ENCODE results near the gene NEK9. TPM values are rescaled to one million over a fixed set of nuclear protein-coding genes. Genes with fewer than 3 reads are reported as not detected.
"Not testable (repeated sequence)": the region's sequence is repeated elsewhere in the genome, so short reads cannot be mapped to it uniquely, and the experiment has no call there.

NEK9 gene
- 32.6 and 40.2 TPM in 2 replicates for total RNA-seq (2014; rRNA removed; shearing (Covaris generic))
- polyA plus RNA-seq (2014; cell fraction: nucleus; rRNA removed) = 49.5 and 83.8 TPM in 2 replicates

DNA sequence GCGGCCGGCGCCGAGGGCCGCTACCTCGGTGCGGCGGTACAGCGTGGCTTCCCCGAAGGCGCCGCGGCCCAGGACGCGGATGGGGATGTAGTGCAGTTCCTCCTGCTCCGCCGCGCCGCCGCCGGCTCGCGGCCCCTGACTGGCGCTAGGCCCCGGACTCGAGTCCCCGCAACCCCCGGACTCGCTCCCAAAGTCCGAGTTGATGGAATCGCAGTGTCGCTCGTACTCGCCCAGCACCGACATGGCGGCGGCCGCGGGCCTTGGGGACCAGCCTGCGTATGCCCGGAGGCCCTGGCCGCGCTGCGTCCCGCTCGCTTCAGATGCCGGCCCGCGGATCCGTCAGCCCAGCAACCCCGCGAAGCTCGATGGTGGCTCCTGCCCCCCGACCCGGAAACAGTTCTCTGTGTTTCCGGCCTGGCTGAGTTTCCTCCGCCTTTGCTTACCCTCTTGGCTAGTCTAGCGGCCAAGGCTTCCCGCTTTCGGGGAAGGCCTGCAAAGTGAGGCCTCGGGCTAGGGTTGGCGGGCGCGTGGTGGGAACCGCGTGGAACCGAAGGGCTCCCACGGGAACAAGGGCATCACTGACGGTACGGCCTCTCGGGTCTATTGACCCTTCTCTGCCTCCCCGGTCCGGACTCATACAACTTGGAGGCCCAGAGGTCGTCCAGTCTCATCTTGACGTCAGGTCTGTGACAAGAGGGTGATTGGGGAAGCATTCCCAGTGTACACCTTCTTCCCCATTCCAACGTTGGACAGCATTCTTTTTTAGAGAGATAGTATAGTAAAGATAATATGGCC, at the start of gene NEK9:
TSS of gene NEK9 (minus strand) at position 370 of the 795 bp plus-strand sequence. CDS start at position 243, 127 bp downstream.
- DNase-seq (ENCODE audit: extremely low read depth, low read depth) = peak; percentile 69

DNA sequence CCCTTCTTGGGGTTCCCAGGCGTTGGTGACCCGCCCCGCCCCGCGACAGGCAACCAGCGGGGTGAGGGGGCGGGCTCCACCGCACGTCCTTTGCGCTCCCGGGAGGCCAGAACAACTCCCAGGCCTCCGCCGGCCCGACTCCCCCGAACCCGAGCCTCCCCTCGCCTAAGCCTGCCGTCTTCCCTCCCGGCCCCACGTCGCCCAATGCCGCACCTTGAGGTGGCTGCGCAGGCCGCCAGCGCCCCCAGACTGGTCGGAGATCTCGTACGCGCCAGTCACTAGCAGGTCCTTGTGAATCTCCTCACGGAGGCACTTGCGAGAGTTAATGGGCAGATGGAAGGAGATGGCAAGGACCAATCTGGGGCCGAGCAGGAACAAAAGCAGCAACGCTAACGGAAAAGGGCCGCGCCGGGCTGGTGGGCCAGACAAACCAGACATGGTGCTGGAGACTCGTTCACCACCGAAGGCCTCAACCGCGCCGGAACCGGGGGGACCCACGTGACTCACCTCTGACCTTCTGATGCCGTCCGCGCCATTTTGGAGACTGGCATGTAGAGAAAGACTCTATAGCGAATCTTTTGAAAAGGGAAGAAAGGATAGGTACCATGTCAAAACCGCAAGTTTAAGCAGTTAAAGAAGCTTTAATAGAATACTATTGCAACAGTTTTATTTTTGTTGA, 49.4 kb upstream of the NEK9 start, which contains the start of gene TMED10:
TSS of gene TMED10 (minus strand) at position 471 of the 679 bp plus-strand sequence. CDS start at position 438, 33 bp downstream.
- DNase-seq (ENCODE audit: extremely low read depth, low read depth) = peak; percentile 89

DNA sequence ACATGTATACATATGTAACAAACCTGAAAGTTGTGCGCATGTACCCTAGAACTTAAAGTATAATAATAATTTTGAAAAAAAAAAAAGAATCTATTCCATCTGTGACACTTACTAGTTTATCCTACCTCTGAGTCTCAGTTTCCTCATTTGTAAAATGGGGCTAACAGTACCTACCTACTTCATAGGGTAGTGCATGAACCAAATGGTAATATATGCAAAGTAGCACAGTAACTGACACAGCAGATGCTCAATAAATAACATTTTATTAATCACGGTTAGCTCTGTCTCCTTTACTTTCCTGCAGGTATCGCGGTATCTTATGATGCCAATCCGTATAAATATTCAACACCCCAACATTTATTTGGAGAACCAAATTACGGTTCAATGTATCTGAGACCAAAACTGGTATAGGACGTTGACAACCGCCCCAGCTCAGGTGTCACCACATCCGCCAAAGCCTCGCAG, 48.9 kb upstream of the NEK9 start:
- no peak for DNase-seq (ENCODE audit: extremely low read depth, low read depth)

DNA sequence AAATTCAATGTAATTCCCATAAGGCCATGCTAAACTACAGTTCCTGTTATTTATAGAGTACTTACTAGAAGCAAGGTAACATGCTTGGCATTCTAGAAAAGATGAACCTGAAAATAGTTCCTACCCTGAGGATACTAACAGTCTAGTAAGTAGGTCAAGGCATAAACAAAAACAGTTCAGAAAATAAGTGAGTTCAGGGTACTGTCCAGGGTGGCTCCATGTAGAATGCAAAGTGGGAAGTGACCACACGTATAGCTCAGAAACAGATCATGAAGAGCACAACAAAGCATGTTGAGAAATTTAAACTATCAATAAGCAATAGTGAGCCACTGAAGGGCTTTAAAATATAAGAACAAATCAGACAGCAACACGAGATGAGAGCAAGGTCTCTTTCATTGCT, 47.2 kb upstream of the NEK9 start:
- DNase-seq (ENCODE audit: extremely low read depth, low read depth) = no peak

DNA sequence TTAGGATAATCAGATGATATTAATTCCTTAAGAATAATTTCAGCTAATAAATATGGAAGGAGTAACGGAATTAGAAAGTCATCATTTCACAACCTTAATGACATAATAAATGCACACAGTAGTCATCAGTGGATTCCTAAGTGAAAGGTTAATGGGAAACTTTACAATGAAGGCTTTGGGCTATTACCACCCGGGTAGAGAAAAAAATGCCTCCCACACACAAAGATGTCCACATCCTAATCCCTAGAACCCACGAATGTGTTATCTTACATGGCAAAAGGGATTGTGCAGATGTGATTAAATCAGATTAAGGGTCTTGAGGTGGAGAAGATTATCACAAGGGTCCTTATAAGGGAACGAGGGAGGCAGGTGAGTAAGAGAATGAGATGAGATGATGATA, 43.9 kb upstream of the NEK9 start:
- DNase-seq (ENCODE audit: extremely low read depth, low read depth) = no peak

DNA sequence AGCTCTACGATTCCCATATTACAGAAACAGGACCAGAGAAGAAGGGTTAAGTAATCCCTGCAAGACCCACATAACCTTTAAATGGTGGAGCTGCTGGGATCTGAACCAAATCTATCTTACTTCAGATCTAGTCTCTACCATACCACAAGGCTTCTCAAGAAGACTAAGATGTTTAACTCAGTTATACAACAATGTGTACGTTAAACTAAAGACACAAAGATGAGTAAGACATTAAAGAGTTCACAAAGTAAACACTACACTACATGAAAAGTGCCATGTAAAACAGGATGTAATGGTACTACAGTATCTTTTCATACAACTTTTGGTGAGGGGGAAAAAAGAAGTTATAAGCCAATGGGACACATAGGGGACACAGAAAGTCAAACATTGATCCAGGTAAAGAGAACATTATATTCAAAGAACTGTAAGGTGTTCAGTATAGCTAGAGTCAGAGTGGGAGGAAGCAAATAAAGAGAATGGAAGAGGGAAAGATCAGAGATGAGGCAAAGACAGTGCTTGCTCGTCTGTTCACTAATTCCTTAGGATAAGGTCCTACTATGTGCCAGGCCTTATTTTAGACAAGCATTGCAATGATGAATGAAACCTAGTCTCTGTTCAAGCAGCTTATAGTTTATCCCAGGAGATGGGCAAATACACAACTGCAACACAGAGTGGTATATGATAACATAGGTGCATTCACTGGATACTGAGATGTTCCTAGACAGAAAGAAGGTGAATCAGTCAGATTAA, 41.9 kb upstream of the NEK9 start:
- no peak for DNase-seq (ENCODE audit: extremely low read depth, low read depth)

DNA sequence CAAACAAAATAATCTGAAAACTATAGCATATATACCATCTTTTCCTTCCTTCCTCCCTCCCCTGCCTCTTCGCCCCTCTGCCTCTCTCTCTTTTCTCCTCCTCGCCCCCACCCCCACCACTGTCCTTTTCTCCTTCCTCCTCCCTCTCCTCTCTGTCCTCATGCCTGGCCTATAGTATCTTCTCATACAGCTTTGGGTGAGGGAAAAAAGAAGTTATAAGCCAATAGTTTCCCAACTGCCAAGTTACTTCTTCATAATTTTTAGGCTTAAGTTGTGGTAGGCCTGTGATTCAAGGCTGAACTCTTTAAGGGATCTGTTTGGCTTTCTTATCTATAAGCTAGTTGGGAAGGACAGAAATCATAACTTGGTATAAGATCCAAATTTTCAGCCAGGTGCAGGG, 40.5 kb upstream of the NEK9 start:
- DNase-seq (ENCODE audit: extremely low read depth, low read depth) = no peak

DNA sequence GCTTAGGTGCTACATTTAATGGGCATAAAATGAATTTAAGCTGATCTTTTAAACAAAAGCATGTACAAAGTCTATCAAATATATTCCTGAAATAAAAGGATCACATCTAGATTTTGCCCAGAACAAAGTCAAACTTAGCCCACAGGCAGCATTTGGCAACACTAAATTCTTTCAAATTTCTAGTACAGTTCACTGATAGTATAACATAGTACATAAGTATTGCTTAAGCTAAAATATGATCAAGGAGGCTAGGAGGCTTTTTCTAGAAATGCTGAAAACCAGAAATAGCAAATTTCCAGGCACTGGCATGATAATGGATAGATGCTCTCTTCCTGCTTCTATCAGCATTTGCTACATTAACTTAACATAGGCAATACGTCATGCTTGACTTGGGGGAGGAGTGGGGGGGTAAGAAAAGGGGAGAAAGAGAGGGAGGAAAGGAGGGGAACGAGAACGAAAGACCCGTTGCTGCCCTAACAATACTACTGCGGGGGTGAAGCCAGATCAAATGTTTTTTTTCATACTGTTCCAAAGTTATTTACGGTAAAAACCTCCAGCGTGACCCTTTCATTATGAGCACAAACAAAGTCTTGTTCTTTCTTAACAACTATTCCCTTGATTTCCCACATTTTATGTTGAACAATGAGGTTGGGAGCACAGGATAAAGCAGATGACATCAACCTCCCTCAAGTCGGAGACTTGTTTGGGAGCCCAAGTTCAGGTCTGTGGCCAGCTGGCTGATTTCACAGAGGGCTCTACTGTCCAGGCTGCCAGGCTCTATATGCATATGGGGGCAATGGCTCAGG, 38.9 kb upstream of the NEK9 start:
- DNase-seq (ENCODE audit: extremely low read depth, low read depth) = no peak

DNA sequence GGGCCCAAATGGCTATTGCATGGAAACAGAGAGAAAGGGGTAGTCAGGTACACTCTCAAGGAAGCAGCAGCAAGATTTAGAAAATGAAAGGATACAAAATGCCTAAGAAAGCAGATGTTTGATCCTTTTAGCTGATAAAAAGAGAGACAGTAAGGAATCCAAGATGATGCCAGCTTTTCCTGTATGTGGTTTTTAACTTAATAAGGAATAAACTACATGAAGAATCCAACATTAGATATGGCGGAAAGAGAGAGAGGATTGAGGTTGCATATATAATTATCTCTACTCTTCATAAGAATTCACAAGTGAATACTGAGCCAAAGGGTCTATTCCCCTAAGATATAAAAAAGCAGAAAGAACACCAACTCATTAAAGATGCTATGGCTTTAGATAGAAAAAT, 38.0 kb upstream of the NEK9 start:
- DNase-seq (ENCODE audit: extremely low read depth, low read depth) = no peak

DNA sequence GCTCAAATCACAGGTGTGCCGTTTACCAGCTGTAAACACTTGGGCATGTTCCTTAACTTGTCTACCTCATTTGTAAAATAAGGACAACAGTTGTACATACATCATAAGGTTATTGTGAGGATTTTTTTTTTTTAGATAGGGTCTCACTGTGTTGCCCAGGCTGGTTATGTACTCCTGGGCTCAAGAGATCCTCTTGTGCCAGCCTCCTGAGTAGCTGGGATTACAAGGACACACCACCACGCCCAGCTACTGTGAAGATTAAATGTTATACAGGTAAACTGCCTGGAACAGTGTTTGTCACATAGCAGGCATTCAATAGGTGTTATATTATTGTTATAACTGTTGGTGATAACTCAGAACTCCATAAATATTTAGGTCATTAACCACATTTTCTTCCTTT, 36.8 kb upstream of the NEK9 start:
- no peak for DNase-seq (ENCODE audit: extremely low read depth, low read depth)

DNA sequence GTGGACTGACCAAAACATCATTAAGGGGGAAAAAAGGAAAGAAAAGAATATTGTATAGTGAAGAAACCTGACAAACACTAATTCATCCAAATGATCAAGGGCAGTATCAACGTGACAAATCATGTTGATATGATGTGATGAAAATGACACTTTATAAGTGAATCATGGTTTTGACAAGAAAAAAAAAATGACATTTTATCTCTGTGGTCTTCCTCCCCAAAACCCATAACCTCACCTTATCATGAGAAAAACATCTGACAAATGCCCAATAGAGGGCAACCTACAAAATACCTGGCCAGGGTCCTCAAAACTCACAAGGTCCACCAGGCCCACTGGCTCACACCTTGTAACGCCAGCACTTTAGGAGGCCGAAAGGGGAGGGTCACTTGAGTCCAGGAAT, 35.8 kb upstream of the NEK9 start:
- DNase-seq (ENCODE audit: extremely low read depth, low read depth) = no peak

DNA sequence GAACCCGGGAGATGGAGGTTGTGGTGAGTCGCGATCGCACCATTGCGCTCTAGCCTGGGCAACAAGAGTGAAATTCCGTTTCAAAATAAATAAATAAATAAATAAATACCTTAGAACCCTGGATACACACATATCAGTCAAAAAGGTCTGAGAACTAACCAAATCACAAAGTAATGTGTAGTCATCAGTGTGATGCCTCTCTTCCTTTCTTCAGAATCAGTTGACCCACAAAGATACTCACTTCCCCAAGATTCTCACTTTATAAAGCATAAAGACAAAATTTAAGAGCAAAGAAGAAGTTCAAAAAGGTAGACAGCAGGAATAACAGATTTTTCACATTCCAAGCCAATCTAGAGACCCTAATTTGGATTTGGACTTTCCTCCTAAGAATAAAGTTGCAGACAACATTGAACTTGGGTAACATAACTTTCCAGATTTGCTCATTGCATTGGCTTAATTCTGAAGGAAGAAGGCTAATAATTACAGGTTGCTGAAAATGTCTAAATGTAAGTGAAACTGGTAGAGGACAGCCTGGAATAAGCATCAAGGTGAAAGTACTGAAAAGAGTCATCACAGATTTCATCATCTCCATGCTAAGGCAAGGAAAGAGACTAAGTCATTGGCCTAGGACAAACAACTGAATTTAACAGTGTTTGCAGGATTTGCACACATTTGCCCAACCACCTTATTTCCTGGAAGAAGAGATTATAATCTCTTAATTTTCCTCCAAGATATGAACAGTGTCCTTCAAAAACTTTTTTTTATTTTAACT, 32.2 kb upstream of the NEK9 start:
- no peak for DNase-seq (ENCODE audit: extremely low read depth, low read depth)

DNA sequence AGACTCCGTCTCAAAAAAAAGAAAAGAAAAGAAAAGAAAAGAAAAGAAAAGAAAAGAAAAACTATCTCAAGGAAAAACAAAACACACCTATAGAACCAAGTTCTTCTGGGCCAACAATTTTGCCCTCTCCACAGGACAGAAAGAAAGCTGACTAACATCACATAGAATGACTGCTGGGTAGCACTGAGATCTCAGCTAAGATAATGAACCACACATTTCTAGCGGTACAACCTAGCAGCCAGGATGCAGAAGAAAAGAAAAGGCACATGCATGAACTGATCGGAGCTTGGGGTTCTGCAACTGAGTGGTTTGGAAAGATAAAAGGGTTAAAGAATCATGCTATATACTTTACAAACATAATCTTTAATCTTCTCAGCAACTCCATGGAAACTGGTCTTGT, 30.1 kb upstream of the NEK9 start:
- DNase-seq (ENCODE audit: extremely low read depth, low read depth) = no peak

DNA sequence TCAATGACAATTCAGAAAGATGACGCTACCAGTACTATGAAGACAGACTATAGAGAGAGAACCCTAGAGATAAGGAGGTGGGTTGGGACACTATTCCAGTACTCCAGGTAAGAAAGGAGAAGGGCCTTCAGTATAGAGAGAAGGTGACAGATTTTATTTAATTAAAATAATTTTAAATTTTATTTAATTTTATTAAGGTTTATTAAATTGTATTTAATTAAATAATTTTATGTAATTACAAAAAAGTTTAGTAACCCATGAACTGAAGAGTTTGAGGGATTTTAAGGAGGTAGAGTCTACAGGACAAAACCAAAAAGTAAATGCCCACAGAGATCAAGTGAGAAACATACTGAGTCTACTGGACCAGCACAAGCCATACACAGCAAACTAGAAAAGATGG, 29.3 kb upstream of the NEK9 start:
- DNase-seq (ENCODE audit: extremely low read depth, low read depth) = no peak

DNA sequence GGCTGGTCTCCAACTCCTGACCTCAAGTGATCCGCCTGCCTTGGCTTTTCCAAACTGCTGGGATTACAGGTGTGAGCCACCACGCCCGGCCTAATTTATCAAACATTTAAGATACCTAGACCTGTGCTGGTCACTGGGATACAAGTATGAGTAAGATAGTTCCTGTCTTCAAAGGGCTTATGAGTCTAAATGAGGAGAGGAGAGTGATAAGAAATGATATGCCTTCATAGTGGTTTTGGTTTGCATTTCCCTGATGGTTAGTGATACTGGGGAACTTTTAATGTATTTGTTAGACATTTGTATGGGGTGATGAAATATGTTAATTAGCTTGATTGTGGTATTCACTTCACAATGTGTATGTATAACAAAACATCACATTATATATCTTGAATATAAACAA, 28.3 kb upstream of the NEK9 start:
- DNase-seq (ENCODE audit: extremely low read depth, low read depth) = no peak

DNA sequence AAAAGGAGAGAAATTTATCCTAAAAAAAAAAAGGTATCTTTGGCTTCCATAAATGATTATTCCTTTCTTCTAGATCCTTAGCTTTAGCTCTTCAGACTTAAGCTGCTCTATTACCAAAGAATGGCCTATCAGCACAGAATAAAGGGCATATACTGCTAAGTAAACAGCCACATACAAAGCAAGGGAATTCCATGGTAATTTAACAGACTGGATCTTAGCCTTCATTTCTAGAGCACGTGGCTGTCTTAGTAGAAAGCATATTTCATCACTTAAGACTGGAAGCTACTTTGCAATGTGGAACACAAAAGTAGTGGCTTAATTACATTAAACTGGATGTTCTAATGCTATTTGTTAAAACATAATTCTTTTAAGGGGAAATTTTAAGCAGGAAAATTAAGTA, 26.4 kb upstream of the NEK9 start:
- DNase-seq (ENCODE audit: extremely low read depth, low read depth) = no peak

DNA sequence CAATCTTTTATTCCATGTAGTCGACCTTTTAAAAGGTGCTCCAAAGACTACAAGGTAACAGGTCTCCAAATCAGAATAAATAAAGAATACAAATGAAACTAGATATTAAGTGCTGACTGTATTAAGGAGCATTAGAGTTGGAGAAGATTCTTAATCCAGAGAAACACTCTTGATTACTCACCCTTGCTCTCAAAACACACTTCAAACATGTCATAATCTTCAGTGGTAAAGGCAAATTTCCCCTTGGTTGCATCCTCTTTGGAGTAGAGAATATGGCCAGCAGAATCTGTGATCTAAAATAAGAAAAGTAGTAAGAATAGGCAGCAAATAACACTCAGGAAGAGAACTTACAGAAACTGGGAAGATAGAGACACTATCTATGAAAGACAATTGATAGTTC, 25.0 kb upstream of the NEK9 start:
- no peak for DNase-seq (ENCODE audit: extremely low read depth, low read depth)

DNA sequence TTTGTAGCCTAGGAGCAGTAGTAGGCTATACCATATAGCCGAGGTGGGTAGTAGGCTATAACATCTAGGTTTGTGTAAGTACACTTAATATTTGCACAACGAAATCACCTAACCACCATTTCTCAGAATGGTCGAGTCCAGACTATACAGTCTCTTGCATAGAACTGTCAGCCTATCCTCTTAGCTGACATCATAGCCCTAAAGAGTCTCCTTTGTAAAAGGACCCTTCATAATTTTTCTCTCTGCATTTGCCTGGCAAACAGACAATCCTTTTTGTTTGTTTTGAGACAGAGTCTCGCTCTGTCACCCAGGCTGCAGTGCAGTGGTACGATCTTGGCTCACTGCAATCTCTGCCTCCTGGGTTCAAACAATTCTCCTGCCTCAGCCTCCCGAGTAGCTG, 23.8 kb upstream of the NEK9 start:
- DNase-seq (ENCODE audit: extremely low read depth, low read depth) = not testable (repeated sequence)

DNA sequence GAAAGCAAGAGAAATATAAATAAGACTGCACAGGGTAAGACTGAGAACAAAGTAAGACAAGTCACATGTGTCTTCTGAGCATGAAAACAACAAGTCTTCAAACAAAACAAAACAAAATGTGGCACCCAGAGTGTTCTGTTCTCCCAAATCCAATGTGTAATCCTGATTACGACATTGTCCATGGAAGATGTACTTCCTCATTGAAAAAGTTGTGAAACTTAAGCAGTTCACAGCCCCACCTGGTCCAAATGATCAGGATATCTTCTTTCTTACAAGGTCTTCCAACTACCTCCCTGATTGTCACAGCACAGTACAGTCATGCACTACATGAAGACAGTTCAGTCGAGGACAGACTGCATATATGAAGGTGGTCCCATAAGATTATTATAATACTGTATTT, 23.3 kb upstream of the NEK9 start:
- no peak for DNase-seq (ENCODE audit: extremely low read depth, low read depth)
